Stimulated activated naive CD8-positive, alpha-beta T cell treated with anti-CD3 and anti-CD28 coated beads, Interleukin-15, amount 100 ng/mL, for 72 hours (primary cell): ENCODE measurements around the gene LDB2.
"Not testable (repeated sequence)": the region's sequence is repeated elsewhere in the genome, so short reads cannot be mapped to it uniquely, and the experiment has no call there.

ENCODE experiments used
- ATAC-seq: fragments of 150-1000 bp; cut with Tn5 transposase; 2 replicates; pipeline ENCODE4 v1.10.0; 2021; ENCODE audit warnings: mild to moderate bottlenecking, moderate library complexity
- DNase-seq, 2 donors: peaks; one replicate each; pipeline ENCODE4 v3.0.0; 2021 to 2022
- H3K27ac Mint-ChIP-seq, 2 donors: one replicate each; pipeline ENCODE4 v1.8.0; 2022; ENCODE audit warnings: mild to moderate bottlenecking in 2 of 2, mixed read lengths in 2 of 2, moderate library complexity in 2 of 2
- H3K27me3 Mint-ChIP-seq: one replicate; pipeline ENCODE4 v1.8.0; 2022; ENCODE audit warnings: mixed read lengths
- H3K4me1 Mint-ChIP-seq: one replicate; pipeline ENCODE4 v1.8.0; 2022; ENCODE audit warnings: mild to moderate bottlenecking, mixed read lengths
- H3K4me3 Mint-ChIP-seq, 2 donors: one replicate each; pipeline ENCODE4 v1.8.0; 2022; ENCODE audit warnings: mild to moderate bottlenecking in 2 of 2, mixed read lengths in 2 of 2, moderate library complexity in 1 of 2
- H3K9me3 Mint-ChIP-seq, 2 donors: one replicate each; pipeline ENCODE4 v1.8.0; 2022; ENCODE audit warnings: mixed read lengths in 2 of 2

LDB2 gene

GRCh38 chr4:16636304-16636703, 262.1 kb downstream of the LDB2 start:
- H3K4me3 Mint-ChIP-seq, result no peak overlapping the region

GRCh38 chr4:16629274-16629673, 269.2 kb downstream of the LDB2 start:
- not testable (repeated sequence) for H3K27ac Mint-ChIP-seq, H3K4me1 Mint-ChIP-seq, DNase-seq, H3K4me3 Mint-ChIP-seq, ATAC-seq, H3K9me3 Mint-ChIP-seq, H3K27me3 Mint-ChIP-seq

More at GRCh38 chr4:16636304-16636703, 262.1 kb downstream of the LDB2 start:
- H3K4me1 Mint-ChIP-seq, result no peaks in the 10 kb centered on the region
- DNase-seq (no peak), ATAC-seq (no peak)
- H3K27ac Mint-ChIP-seq, result no peak overlapping the region
- H3K27me3 Mint-ChIP-seq, result no peaks in the 10 kb centered on the region
- peaks cover 0 to 4% of the 10 kb centered on the region in 2 donors for H3K9me3 Mint-ChIP-seq

- not testable (repeated sequence) for H3K9me3 Mint-ChIP-seq, ATAC-seq, H3K4me1 Mint-ChIP-seq, H3K4me3 Mint-ChIP-seq, DNase-seq, H3K27ac Mint-ChIP-seq, H3K27me3 Mint-ChIP-seq
Measured at GRCh38 chr4:16628835-16629234, 269.6 kb downstream of the LDB2 start.

- Mint-ChIP-seq H3K27ac (no peak overlapping the region), H3K4me3 (no peak overlapping the region), H3K9me3 (no peaks in the 10 kb centered on the region), H3K4me1 (no peaks in the 10 kb centered on the region), H3K27me3 (no peaks in the 10 kb centered on the region)
- ATAC-seq (no peak), DNase-seq (no peak)
Measured at GRCh38 chr4:16627999-16628398, 270.4 kb downstream of the LDB2 start.

- Mint-ChIP-seq H3K9me3 (no peaks in the 10 kb centered on the region), H3K27ac (no peak overlapping the region), H3K4me1 (no peaks in the 10 kb centered on the region), H3K4me3 (no peak overlapping the region), H3K27me3 (no peaks in the 10 kb centered on the region)
- DNase-seq (no peak), ATAC-seq (no peak)
Measured at GRCh38 chr4:16626945-16627344, 271.5 kb downstream of the LDB2 start.

- Mint-ChIP-seq H3K27me3 (no peaks in the 10 kb centered on the region), H3K9me3 (no peaks in the 10 kb centered on the region), H3K27ac (no peak overlapping the region), H3K4me1 (no peaks in the 10 kb centered on the region), H3K4me3 (no peak overlapping the region)
- ATAC-seq, result no peak
- DNase-seq, result no peak
Measured at GRCh38 chr4:16622826-16623225, 275.6 kb downstream of the LDB2 start.

GRCh38 chr4:16617435-16617834, 281.0 kb downstream of the LDB2 start:
- H3K9me3 Mint-ChIP-seq, result peaks cover 0 to under 1% of the 10 kb centered on the region in 2 donors
- no peak overlapping the region for H3K27ac Mint-ChIP-seq
- H3K27me3 Mint-ChIP-seq, result no peaks in the 10 kb centered on the region
- ATAC-seq, result no peak
- H3K4me3 Mint-ChIP-seq, result no peak overlapping the region
- no peak for DNase-seq
- H3K4me1 Mint-ChIP-seq, result no peaks in the 10 kb centered on the region

- ATAC-seq, result no peak
- Mint-ChIP-seq H3K27me3 (no peaks in the 10 kb centered on the region), H3K4me1 (no peaks in the 10 kb centered on the region), H3K27ac (no peak overlapping the region), H3K9me3 (peaks cover 4 to 5% of the 10 kb centered on the region in 2 donors), H3K4me3 (no peak overlapping the region)
- DNase-seq, result no peak
Measured at GRCh38 chr4:16617011-16617410, 281.4 kb downstream of the LDB2 start.

GRCh38 chr4:16609170-16609758, 289.2 kb downstream of the LDB2 start:
- no peak overlapping the region for H3K4me3 Mint-ChIP-seq
- DNase-seq (no peak), ATAC-seq (no peak)
- H3K9me3 Mint-ChIP-seq, result peaks cover 5 to 16% of the 10 kb centered on the region in 2 donors
- no peaks in the 10 kb centered on the region for H3K4me1 Mint-ChIP-seq
- no peaks in the 10 kb centered on the region for H3K27me3 Mint-ChIP-seq
- H3K27ac Mint-ChIP-seq, result no peak overlapping the region

- no peaks in the 10 kb centered on the region for H3K27me3 Mint-ChIP-seq
- no peak overlapping the region for H3K27ac Mint-ChIP-seq
- no peak for DNase-seq
- ATAC-seq, result no peak
- no peak overlapping the region for H3K4me3 Mint-ChIP-seq
- H3K4me1 Mint-ChIP-seq, result no peaks in the 10 kb centered on the region
- peaks cover 5 to 16% of the 10 kb centered on the region in 2 donors for H3K9me3 Mint-ChIP-seq
Measured at GRCh38 chr4:16608611-16609125, 289.8 kb downstream of the LDB2 start.

GRCh38 chr4:16608123-16608522, 290.3 kb downstream of the LDB2 start:
- H3K4me3 Mint-ChIP-seq, result no peak overlapping the region
- ATAC-seq (no peak), DNase-seq (no peak)
- no peak overlapping the region for H3K27ac Mint-ChIP-seq
- peaks cover 5 to 16% of the 10 kb centered on the region in 2 donors for H3K9me3 Mint-ChIP-seq
- no peaks in the 10 kb centered on the region for H3K27me3 Mint-ChIP-seq
- no peaks in the 10 kb centered on the region for H3K4me1 Mint-ChIP-seq

- no peak for DNase-seq
Measured at GRCh38 chr4:16607241-16608066, 291.0 kb downstream of the LDB2 start.

GRCh38 chr4:16606691-16607090, 291.8 kb downstream of the LDB2 start:
- no peaks in the 10 kb centered on the region for H3K4me1 Mint-ChIP-seq
- H3K9me3 Mint-ChIP-seq, result peaks cover 0 to 8% of the 10 kb centered on the region in 2 donors
- no peak for DNase-seq

More at GRCh38 chr4:16607241-16608066, 291.0 kb downstream of the LDB2 start:
- H3K4me1 Mint-ChIP-seq, result no peaks in the 10 kb centered on the region
- no peak for ATAC-seq
- H3K9me3 Mint-ChIP-seq, result peaks cover 5 to 15% of the 10 kb centered on the region in 2 donors
- H3K4me3 Mint-ChIP-seq, result no peak overlapping the region
- H3K27ac Mint-ChIP-seq, result no peak overlapping the region
- no peaks in the 10 kb centered on the region for H3K27me3 Mint-ChIP-seq

GRCh38 chr4:16603178-16603577, 295.3 kb downstream of the LDB2 start:
- DNase-seq, result no peak
- H3K4me1 Mint-ChIP-seq, result no peaks in the 10 kb centered on the region
- no peak for ATAC-seq
- H3K27ac Mint-ChIP-seq, result no peak overlapping the region
- H3K27me3 Mint-ChIP-seq, result no peaks in the 10 kb centered on the region
- no peaks in the 10 kb centered on the region for H3K9me3 Mint-ChIP-seq
- H3K4me3 Mint-ChIP-seq, result no peak overlapping the region

More at GRCh38 chr4:16606691-16607090, 291.8 kb downstream of the LDB2 start:
- no peak for ATAC-seq
- H3K4me3 Mint-ChIP-seq, result no peak overlapping the region
- no peak overlapping the region for H3K27ac Mint-ChIP-seq
- no peaks in the 10 kb centered on the region for H3K27me3 Mint-ChIP-seq

GRCh38 chr4:16598597-16599206, 299.7 kb downstream of the LDB2 start:
- no peak for ATAC-seq

More at GRCh38 chr4:16598597-16599206, 299.7 kb downstream of the LDB2 start:
- H3K4me3 Mint-ChIP-seq, result no peak overlapping the region
- no peak for DNase-seq
- H3K4me1 Mint-ChIP-seq, result no peaks in the 10 kb centered on the region
- H3K9me3 Mint-ChIP-seq, result no peaks in the 10 kb centered on the region
- H3K27ac Mint-ChIP-seq, result no peak overlapping the region
- H3K27me3 Mint-ChIP-seq, result no peaks in the 10 kb centered on the region
